Ovary (tissue), 3 donors: ENCODE measurements around the gene ADGRD1.

ENCODE experiments used
- POLR2A ChIP-seq: fragments of 450-650 bp; IDR thresholded peaks from one replicate; pipeline ENCODE4 v1.6.1; 2017; ENCODE audit warnings: antibody characterized with exemption, mild to moderate bottlenecking, moderate library complexity
- TF ChIP-seq, protein P1 (sequence below), 3 donors: fragments of 450-650 bp in 2 of 3; fragments of 200-600 bp in 1 of 3; IDR thresholded peaks; one replicate each; pipeline versions ENCODE4 v1.5.1 to v1.8.0; 2016 to 2022; ENCODE audit warnings: antibody characterized with exemption in 3 of 3, mild to moderate bottlenecking in 1 of 3
- donor health status: DM: no; HTN: no; CAD: no.

- TF ChIP-seq, protein P1, sequence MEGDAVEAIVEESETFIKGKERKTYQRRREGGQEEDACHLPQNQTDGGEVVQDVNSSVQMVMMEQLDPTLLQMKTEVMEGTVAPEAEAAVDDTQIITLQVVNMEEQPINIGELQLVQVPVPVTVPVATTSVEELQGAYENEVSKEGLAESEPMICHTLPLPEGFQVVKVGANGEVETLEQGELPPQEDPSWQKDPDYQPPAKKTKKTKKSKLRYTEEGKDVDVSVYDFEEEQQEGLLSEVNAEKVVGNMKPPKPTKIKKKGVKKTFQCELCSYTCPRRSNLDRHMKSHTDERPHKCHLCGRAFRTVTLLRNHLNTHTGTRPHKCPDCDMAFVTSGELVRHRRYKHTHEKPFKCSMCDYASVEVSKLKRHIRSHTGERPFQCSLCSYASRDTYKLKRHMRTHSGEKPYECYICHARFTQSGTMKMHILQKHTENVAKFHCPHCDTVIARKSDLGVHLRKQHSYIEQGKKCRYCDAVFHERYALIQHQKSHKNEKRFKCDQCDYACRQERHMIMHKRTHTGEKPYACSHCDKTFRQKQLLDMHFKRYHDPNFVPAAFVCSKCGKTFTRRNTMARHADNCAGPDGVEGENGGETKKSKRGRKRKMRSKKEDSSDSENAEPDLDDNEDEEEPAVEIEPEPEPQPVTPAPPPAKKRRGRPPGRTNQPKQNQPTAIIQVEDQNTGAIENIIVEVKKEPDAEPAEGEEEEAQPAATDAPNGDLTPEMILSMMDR (IDR thresholded peaks at IDR 0.05) = no peak
- TF ChIP-seq POLR2A = no peak
Observed at GRCh38 chr12:131111446-131111845, 157.7 kb downstream of the ADGRD1 start.
